Stimulated activated CD8-positive, alpha-beta memory T cell treated with anti-CD3 and anti-CD28 coated beads, Interleukin-15, amount 100 ng/mL, for 24 hours (primary cell): ENCODE data around the gene MYOF.
"Not testable (repeated sequence)": the region's sequence is repeated elsewhere in the genome, so short reads cannot be mapped to it uniquely, and the experiment has no call there.

Experiments used
- DNase-seq: peaks from one replicate; pipeline ENCODE4 v3.0.0-alpha.2; 2020; ENCODE audit warnings: low read depth

Gene MYOF

GRCh38 chr10:93386631-93387369 lies 95.3 kb downstream of the MYOF start:
- no peak for DNase-seq

- DNase-seq: no peak
These were observed 96.8 kb downstream of the MYOF start for GRCh38 chr10:93385345-93385744.

GRCh38 chr10:93384006-93384405 lies 98.1 kb downstream of the MYOF start:
- no peak for DNase-seq

GRCh38 chr10:93383562-93383981 lies 98.6 kb downstream of the MYOF start:
- DNase-seq: no peak

- no peak for DNase-seq
These were observed 102.2 kb downstream of the MYOF start for GRCh38 chr10:93379731-93380575.

- no peak for DNase-seq
These were observed 103.0 kb downstream of the MYOF start for GRCh38 chr10:93378997-93379730.

GRCh38 chr10:93378039-93378438 lies 104.1 kb downstream of the MYOF start:
- no peak for DNase-seq

GRCh38 chr10:93376372-93377293 lies 105.5 kb downstream of the MYOF start:
- DNase-seq: no peak

- no peak for DNase-seq
These were observed 111.2 kb downstream of the MYOF start for GRCh38 chr10:93370961-93371360.

- DNase-seq: no peak
These were observed 112.5 kb downstream of the MYOF start for GRCh38 chr10:93369588-93370164.

GRCh38 chr10:93368210-93368609 lies 113.9 kb downstream of the MYOF start:
- no peak for DNase-seq

GRCh38 chr10:93367664-93368063 lies 114.5 kb downstream of the MYOF start:
- DNase-seq: no peak

- DNase-seq: no peak
These were observed 117.2 kb downstream of the MYOF start for GRCh38 chr10:93364966-93365365.

GRCh38 chr10:93363891-93364648 lies 118.1 kb downstream of the MYOF start:
- DNase-seq: no peak

- DNase-seq: not testable (repeated sequence)
These were observed 123.7 kb downstream of the MYOF start for GRCh38 chr10:93358398-93358797.

- DNase-seq: no peak
These were observed 124.5 kb downstream of the MYOF start for GRCh38 chr10:93357680-93358079.

GRCh38 chr10:93356516-93356915 lies 125.6 kb downstream of the MYOF start:
- no peak for DNase-seq

- no peak for DNase-seq
These were observed 129.3 kb downstream of the MYOF start for GRCh38 chr10:93352638-93353383.

GRCh38 chr10:93346694-93347093 lies 135.4 kb downstream of the MYOF start:
- DNase-seq: no peak

GRCh38 chr10:93346108-93346507 lies 136.0 kb downstream of the MYOF start:
- DNase-seq: no peak
